Frontal cortex (tissue), 4 donors: ENCODE results near the gene KDM2A. TPM values are rescaled to one million over a fixed set of nuclear protein-coding genes. Genes with fewer than 3 reads are reported as not detected.

Experiments
- DNase-seq, 2 donors: peaks; one replicate each; pipeline ENCODE4 v3.0.0; 2012; ENCODE audit warnings: low spot score in 2 of 2
- FAIRE-seq: peaks from 2 replicates; lab custom pipeline; 2012; peaks lifted over from hg19 to GRCh38; lab: Jason Lieb, UNC
- total RNA-seq: library from RNA; depleted of rRNA; stranded (reverse); fragments of >200 nt; gene quantifications from one replicate; pipeline ENCODE4 v1.2.3, GENCODE V29; 2014
- donor health status: control.
- donor health status: control.
- donor health status: control.

Gene KDM2A
- total RNA-seq, 1 donor from 2014 or later, result 35.5 TPM

GRCh38 chr11:67306769-67307544, 187.9 kb downstream of the KDM2A start:
- DNase-seq, result no peak
- no peak for FAIRE-seq

GRCh38 chr11:67307545-67308001, 188.5 kb downstream of the KDM2A start:
- DNase-seq, result no peak
- no peak for FAIRE-seq

Other genes with a start within 250 kb of the KDM2A start
- gene PC, start 160.9 kb upstream of the KDM2A start, total RNA-seq, result 13.0 TPM
- gene C11orf86, start 144.0 kb upstream of the KDM2A start, total RNA-seq, result not detected
- 0.41 TPM for gene SYT12, start 96.1 kb upstream of the KDM2A start, total RNA-seq
- gene RHOD, start 62.4 kb upstream of the KDM2A start, total RNA-seq, result 0.82 TPM
- gene GRK2, start 147.2 kb downstream of the KDM2A start, total RNA-seq, result 46.9 TPM
- 55.8 TPM for gene ANKRD13D, start 170.0 kb downstream of the KDM2A start, total RNA-seq
- 2.0 TPM for gene SSH3, start 184.3 kb downstream of the KDM2A start, total RNA-seq
- 3.7 TPM for gene POLD4, start 234.3 kb downstream of the KDM2A start, total RNA-seq